NAMALWA (cell line): ENCODE data around the gene DPH5.

Source experiments
- DNase-seq: peaks from one replicate; pipeline ENCODE4 v3.0.0-alpha.2; 2015; ENCODE audit warnings: low spot score

DPH5 gene

GRCh38 chr1:101030881-101031280, 5.3 kb upstream of the DPH5 start:
- DNase-seq: no peak

DNA sequence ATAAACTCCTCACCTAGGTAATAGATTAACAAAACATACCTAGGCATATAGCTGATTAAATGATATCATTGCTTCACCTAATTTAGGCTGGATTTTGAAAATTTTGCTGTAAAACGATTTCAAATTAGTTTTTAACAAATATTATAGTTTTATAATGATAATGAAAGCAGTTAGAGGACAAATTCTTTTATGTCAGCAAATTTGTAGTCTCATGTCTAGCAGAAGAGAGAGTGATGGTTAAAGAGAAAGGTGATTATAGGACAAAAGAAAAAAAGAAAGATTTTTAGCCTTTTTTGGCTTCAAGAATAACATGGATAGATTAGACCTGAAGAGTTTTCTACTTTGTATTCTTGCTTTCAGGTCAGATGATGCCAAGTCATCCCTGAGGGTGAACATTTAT, 3.6 kb upstream of the DPH5 start:
- DNase-seq: no peak

DNA sequence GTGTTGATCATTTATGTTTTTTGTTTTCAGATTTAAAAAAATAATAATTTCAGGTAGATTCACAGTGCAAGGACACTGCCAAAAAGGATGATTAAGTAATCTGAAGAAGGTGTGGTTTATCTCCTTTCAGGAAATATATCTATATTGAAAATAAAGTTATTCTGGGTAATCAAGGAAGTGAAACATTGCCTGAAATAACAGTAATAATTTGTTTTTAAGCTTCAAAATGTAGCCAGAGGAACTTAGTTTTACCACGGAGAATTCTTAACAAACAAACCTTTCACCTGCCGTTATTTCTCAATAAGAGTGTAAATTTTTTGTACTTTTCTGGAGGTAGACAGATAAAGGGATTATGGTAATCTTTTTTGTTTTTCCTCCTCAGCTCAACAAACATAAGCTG, 2.9 kb upstream of the DPH5 start:
- no peak for DNase-seq

GRCh38 chr1:101027194-101027772, 1.7 kb upstream of the DPH5 start:
- no peak for DNase-seq

DNA sequence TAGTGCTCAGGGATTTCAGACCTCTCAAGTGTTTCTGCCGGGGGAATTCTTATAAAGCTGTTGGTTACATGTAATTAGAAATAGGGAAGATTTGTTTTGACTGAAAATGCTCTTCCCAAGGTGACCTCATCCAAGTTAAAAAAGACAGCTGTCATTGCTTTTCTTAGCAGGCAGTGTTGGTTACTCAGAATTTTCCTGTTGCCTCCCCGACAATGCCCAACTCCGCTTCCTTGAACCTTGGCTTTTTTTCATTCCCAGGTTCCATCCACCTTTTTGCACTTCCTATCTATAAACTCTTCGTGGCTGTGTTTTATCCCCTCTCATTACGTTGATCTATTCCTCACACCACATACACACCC, 825 bp upstream of the DPH5 start:
- no peak for DNase-seq

GRCh38 chr1:101025283-101025656, 314 bp downstream of the DPH5 start:
- no peak for DNase-seq

- DNase-seq: no peak
These were observed 3.3 kb downstream of the DPH5 start for GRCh38 chr1:101022294-101022693.

DNA sequence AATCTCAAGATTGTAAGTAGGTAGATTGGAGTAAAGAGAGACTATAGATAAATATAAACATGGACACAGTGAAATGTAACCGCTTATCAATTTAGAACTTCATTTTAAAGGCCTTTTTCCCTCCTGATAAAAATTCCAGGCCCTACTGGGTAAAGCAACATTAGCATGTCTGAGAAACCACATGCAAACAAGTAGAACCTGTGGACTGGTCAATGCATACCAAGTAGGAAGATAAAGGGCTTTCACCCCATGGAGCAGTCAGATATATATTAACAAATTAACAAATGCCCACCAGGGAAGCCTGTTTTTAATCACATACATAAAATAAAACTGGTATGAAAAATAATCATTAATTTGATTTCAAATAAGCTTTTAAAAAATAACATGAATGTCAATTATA, 8.1 kb downstream of the DPH5 start:
- no peak for DNase-seq

GRCh38 chr1:101013776-101014175, 11.8 kb downstream of the DPH5 start:
- no peak for DNase-seq

DNA sequence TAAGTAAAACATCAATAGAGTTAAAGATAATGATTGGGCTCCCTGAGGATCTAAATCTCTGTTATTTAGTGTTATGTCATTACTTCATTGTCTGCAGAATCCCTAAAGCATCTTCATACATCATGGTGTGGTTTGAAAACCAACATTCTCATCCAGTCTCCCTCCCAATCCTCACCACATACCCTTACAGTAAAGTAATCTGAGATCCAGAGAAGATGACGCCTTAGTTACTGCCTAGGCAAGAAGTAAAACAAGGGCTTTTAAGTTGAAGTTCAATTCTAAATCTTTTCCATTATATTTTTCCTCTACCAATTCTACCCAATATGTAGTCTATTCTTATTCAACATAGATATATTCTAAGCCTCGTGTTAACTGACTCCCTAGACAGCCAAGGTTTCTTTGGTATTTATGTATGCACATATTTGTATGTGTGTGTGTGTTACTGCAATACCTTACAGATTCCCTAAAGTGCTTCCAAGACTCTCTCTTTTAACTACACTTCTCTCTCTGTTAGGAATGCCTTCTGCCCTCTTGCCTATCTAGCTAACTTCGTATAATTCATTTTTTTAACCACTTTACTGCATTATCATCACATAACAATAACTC, 17.3 kb downstream of the DPH5 start:
- no peak for DNase-seq

- DNase-seq: no peak
These were observed 19.0 kb downstream of the DPH5 start for GRCh38 chr1:101006553-101006952.

DNA sequence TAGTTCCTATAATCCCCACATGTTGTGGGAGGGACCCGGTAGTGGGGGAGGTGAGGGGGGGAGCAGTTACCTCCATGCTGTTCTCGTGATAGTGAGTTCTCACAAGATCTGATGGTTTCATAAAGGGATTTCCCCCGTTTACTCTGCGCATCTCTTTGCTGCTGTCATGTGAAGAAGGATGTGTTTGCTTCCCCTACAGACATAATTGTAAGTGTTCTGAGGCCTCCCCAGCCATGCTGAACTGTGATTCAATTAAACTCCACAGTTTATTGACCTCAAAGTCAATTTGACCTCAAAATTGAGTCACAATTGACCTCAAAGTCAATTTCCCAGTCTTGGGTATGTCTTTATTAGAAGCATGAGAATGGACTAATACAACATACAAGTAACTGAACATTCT, 19.7 kb downstream of the DPH5 start:
- no peak for DNase-seq

GRCh38 chr1:101005183-101005582, 20.4 kb downstream of the DPH5 start:
- no peak for DNase-seq

DNA sequence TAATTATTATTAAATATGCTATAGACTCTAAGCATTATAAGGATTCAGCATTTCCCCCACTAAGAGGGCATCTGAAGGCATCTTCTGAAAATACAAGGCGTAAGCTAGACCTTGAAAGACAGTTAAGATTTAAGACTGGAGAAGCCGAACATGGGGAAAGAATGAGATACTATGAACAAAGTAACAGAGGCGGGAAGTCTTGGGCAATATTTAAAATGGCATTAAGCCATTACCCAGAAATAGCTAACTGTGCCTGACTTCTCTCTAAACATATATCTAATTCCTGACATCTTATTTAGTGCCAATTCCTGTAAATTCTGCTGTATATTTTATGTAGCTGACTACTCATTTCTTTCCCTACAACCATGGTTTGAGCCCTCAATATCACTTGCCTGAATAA, 20.9 kb downstream of the DPH5 start:
- DNase-seq: no peak

DNA sequence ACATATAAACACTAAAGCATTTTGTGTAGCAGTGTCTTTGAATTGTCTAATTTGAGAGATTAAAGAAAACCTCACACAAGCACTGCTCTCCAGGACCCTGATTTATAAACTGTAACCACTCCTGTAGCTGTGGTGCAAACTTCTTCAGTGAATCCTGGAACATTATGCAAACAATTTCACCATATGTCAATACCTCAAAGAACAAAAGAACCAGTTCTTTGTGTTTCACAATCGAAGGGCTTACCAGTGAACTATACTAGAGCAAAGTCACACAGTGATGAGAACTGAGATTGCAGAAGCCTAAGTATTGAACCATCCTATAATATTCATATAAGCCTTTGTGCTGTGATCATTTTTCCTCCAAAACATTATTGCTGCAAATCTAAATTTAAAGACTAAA, 21.5 kb downstream of the DPH5 start:
- no peak for DNase-seq

DNA sequence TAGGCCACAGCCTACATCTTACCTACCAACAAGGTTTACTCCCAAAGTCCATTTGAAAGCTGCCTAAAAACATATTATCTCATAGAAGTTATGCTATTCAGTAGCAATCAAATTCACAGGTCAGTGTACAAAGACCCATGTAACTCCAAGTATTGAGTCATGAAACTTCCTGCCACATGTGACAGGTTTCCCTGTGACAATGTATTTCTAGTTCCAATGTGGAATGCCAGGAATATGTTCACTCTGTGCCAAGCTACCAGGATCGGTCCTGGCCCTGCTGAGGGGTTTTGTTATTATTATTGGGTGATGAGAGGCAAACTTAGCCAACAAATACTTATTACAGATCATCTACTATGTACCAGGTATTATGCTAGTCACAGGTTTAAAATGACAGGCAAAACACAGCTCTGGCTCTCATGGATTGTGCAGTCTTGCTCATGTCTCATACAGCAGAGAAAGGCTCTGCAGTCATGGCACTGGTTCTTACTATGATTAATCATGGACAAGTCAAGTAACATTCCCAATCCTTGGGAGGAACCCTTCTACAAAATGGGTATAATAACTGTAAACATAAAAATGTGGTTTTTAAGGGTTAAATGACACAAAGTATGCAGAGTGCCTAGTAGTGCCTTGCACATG, 22.5 kb downstream of the DPH5 start:
- no peak for DNase-seq

DNA sequence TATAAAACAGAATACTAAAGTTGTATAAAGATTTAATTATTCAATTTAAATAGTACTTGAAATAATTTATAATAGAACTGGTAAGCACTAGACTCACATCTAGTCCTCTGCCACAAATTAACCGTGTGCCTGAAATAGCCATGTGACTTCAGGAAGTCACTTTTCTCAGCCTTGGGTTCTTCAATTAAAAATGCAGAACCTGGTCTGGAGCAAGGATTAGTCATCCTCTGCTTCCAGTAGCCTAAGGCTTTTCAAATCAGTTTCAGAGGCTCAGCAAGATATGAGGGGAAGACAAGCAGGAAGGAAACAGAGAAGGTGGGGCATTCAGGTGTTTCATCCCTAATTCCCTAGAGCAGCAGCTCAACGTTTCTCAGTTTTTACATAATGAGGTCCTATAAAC, 23.0 kb downstream of the DPH5 start:
- DNase-seq: no peak

DNA sequence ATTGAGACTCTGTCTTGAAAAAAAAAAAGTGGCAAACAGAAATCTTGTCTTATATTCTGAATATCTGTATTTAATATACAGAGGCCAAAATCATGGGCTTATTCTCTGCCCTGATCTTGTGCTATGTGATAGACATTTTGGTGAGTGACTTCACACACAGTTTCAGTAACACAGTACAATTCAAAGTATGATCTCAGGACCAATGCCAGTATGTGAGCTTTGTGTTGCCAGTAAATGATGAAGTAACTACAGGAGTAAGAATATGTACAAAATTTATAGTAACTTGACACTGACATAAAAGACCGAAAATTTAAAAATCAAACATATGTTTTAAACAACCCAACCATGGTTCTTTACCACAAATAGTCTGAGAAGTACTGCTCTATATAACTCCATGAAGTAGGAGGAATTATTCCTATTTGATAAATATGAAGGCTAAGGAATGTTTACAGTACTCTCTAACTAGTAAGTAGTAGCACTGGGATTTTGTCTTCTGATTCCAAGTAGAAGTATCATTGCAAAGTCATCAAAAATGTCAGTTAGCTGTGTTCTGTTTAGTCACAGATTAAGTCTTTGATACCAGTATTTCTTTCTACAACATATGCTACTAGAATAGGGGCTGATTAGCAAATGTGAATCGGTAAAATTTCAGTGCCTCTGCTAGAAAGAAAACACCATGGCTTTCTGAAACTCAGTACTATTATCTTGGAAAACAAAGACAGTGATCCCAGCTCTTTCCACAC, 25.3 kb downstream of the DPH5 start:
- DNase-seq: no peak

GRCh38 chr1:100998426-100998825, 27.2 kb downstream of the DPH5 start:
- DNase-seq: no peak

DNA sequence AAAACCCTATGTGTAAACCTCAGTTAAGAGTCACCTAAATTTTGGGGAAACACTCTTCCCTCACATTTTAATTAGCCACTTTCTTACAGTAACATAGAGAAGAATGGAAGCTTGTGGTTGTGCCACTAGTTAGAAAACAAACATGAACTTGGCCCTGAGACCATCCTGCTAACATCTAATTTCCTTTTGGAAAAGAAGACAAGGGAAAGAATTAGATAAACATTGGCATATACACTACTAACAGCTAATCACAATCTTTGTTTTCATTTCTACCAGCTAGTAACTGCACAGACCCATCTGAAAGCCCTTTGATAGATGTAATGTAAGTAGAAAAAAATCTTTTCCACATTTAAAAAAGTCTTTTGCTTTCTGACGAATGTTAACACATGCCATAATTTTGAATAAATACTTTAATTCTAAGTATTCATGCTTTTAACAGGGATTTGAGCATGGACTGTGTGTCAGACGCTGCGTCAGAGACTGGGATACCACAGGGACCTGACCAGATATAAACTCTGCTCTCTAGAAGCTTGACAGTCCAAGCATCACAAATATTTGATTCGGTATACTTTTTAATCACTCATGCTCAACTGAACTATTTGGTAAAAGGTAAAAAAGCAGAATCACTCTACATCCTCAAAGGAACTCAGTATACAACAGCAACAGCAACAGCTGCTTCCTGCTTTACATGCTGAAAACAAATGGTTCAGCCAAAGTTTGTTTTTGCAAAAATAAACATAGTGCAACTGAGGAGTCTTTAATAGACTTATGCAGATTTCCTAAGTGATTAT, 30.2 kb downstream of the DPH5 start:
- peak; percentile 9 for DNase-seq

DNA sequence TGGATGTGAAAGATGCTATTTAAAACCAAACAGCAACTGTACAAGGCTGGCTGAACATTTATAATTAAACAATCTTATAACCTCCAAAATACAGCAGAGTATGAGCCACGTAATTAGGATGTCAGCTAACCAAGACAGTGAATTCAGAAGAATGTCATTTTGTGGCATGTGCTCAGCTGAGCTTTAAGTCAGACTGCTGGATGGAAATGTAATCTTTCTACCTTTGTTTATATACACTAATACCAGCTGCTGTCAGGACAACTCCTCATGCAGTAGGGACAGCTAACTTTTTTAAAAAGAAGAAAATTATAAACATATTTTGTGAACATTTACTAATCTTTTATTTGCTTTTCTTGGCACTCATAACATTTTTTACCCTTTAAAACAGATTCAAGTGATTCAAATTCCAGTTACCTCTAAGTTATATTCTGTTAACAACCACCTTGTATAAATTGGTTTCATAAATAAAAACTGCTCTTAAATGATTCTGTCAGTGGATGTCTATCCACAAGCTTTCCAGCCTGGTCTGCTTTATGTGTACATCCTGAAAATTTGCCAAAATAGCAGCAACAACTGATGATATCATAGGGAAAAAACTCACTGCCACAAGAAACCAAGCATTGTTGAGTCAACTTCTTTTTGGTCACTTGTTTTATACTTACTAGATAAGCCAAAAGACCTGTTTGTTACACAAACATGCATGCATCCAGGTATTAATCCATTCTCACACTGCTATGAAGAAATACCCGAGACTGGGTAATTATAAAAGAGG, 36.1 kb downstream of the DPH5 start:
- DNase-seq: no peak

DNA sequence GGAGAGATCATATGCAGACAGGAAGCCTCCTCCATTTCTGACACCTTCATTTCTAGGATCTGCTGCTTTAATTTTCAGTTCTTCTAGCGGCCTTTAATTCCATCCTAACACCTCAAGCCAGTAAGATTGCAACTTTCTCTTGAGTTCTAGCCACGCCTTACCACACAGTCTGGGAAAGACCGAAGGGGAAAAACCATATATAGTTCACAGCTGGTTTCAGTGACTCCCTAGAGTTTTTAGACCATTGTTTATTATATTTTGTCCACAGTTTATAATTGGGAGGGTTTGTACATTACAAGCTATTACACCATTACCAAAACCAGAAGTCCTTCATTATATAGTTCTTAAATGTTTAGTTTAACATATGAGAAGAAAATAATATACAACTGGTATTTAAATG, 37.5 kb downstream of the DPH5 start:
- DNase-seq: no peak
